SK-N-SH (cell line): ENCODE data around the gene OPRPN. TPM values are rescaled to one million over a fixed set of nuclear protein-coding genes. Genes with fewer than 3 reads are reported as not detected.

Experiments used
- CTCF ChIA-PET: fragments of 300-600, 350-600 bp; formaldehyde crosslinking; extraction: SDS; loops from one replicate; lab custom pipeline; 2021; lab: Yijun Ruan, JAX
- POLR2A ChIA-PET: fragments of 350-600 bp; sonication (Branson Sonifier 250); formaldehyde crosslinking; extraction: SDS; loops from one replicate; lab custom pipeline; 2020; ENCODE audit warnings: antibody characterized with exemption, inconsistent platforms; lab: Yijun Ruan, JAX
- DNase-seq: peaks from one replicate; pipeline ENCODE4 v3.0.0; 2012
- H2AFZ ChIP-seq: fragments of 200-600 bp; sonication (generic); 2 replicates; pipeline ENCODE4 v1.8.1; 2016; ENCODE audit warnings: antibody characterized with exemption, mild to moderate bottlenecking, low read depth
- H3F3A ChIP-seq: fragments of 200-600 bp; sonication (generic); replicated peaks from 2 replicates; pipeline ENCODE3; 2016; ENCODE audit warnings: antibody characterized with exemption, mild to moderate bottlenecking; ENCODE audit not compliant: insufficient read depth
- H3K27ac ChIP-seq, 2 experiments: fragments of 200-500 bp in 1 of 2; fragments of 200-600 bp in 1 of 2; sonication (Bioruptor generic) in 1 of 2; sonication (generic), shearing (Covaris generic) in 1 of 2; 2 replicates each; pipeline versions ENCODE4 v1.5.1 to v1.6.1; 2014 to 2016; ENCODE audit warnings: low read depth in 2 of 2, inconsistent platforms in 1 of 2, low read length in 1 of 2, mild to moderate bottlenecking in 1 of 2, mixed read lengths in 1 of 2
- H3K27me3 ChIP-seq: fragments of 200-600 bp; sonication (generic), shearing (Covaris generic); 2 replicates; pipeline ENCODE4 v1.6.1; 2016; ENCODE audit warnings: mixed run types; ENCODE audit not compliant: insufficient read depth
- H3K36me3 ChIP-seq, 2 experiments: fragments of 200-500 bp in 1 of 2; fragments of 200-600 bp in 1 of 2; sonication (Bioruptor generic) in 1 of 2; sonication (generic) in 1 of 2; replicated peaks in 1 of 2; 2 replicates each; pipeline versions ENCODE3 to v1.5.1; 2014 to 2016; ENCODE audit warnings: low read length in 1 of 2, mild to moderate bottlenecking in 1 of 2; ENCODE audit not compliant: insufficient read depth in 2 of 2, control insufficient read depth in 1 of 2
- H3K4me1 ChIP-seq, 2 experiments: fragments of 200-500 bp in 1 of 2; fragments of 200-600 bp in 1 of 2; sonication (Bioruptor generic) in 1 of 2; sonication (generic), shearing (Covaris generic) in 1 of 2; 2 replicates each; pipeline versions ENCODE4 v1.5.1 to v1.6.1; 2014 to 2016; ENCODE audit warnings: low read depth in 1 of 2, low read length in 1 of 2, mixed run types in 1 of 2; ENCODE audit not compliant: insufficient read depth in 2 of 2, control insufficient read depth in 1 of 2
- H3K4me2 ChIP-seq: fragments of 200-600 bp; sonication (generic), shearing (Covaris generic); 2 replicates; pipeline ENCODE4 v1.6.1; 2017; ENCODE audit warnings: mixed run types
- H3K4me3 ChIP-seq, 2 experiments: fragments of 200-500 bp in 1 of 2; fragments of 200-600 bp in 1 of 2; sonication (Bioruptor generic) in 1 of 2; sonication (generic), shearing (Covaris generic) in 1 of 2; 2 replicates each; pipeline versions ENCODE4 v1.5.1 to v1.8.1; 2014 to 2016; ENCODE audit warnings: low read depth in 2 of 2, inconsistent platforms in 1 of 2, low read length in 1 of 2, mild to moderate bottlenecking in 1 of 2, mixed read lengths in 1 of 2, moderate library complexity in 1 of 2
- H3K79me2 ChIP-seq: fragments of 200-600 bp; sonication (generic); 2 replicates; pipeline ENCODE4 v1.8.1; 2017; ENCODE audit warnings: mild to moderate bottlenecking; ENCODE audit not compliant: insufficient read depth
- H3K9ac ChIP-seq: fragments of 200-600 bp; sonication (generic); 2 replicates; pipeline ENCODE4 v1.6.1; 2017; ENCODE audit warnings: mixed run types
- H3K9me2 ChIP-seq: fragments of 200-600 bp; sonication (generic); 2 replicates; pipeline ENCODE4 v1.6.1; 2017; ENCODE audit warnings: mixed run types
- H3K9me3 ChIP-seq: fragments of 200-600 bp; sonication (generic); 2 replicates; pipeline ENCODE4 v1.6.1; 2017; ENCODE audit warnings: mixed run types, mild to moderate bottlenecking, moderate library complexity
- H4K20me1 ChIP-seq: fragments of 200-600 bp; sonication (generic); 2 replicates; pipeline ENCODE4 v1.6.1; 2017; ENCODE audit warnings: mild to moderate bottlenecking, mixed run types; ENCODE audit not compliant: insufficient read depth
- ELF1 ChIP-seq: IDR thresholded peaks from 2 replicates; pipeline ENCODE4 v1.4.0; 2012
- EP300 ChIP-seq, 2 experiments: IDR thresholded peaks; 2 replicates each; pipeline versions ENCODE4 v1.4.0 to v1.6.1; 2012; ENCODE audit warnings: borderline replicate concordance in 1 of 2, low read depth in 1 of 2, low read length in 1 of 2
- EZH2phosphoT487 ChIP-seq: fragments of 200-600 bp; sonication (generic); IDR thresholded peaks from 2 replicates; pipeline ENCODE4 v1.6.1; 2017; ENCODE audit warnings: low read depth, mixed run types, mild to moderate bottlenecking, antibody characterized with exemption, moderate library complexity, borderline replicate concordance
- FOXJ3 ChIP-seq: sonication (generic); formaldehyde crosslinking; IDR thresholded peaks from 2 replicates; pipeline ENCODE4 v1.5.1; 2020; ENCODE audit warnings: mild to moderate bottlenecking, missing genetic modification reagents
- FOXM1 ChIP-seq: IDR thresholded peaks from 2 replicates; pipeline ENCODE4 v1.4.0; 2012; ENCODE audit warnings: low read depth, mild to moderate bottlenecking
- GATA2 ChIP-seq: sonication (generic); formaldehyde crosslinking; IDR thresholded peaks from 2 replicates; pipeline ENCODE4 v1.5.0; 2020; ENCODE audit warnings: mild to moderate bottlenecking, missing genetic modification reagents
- MEF2A ChIP-seq: IDR thresholded peaks from 2 replicates; pipeline ENCODE4 v1.4.0; 2012; ENCODE audit warnings: low read depth, borderline replicate concordance
- MXI1 ChIP-seq: IDR thresholded peaks from 2 replicates; pipeline ENCODE4 v1.6.1; 2012; ENCODE audit warnings: mild to moderate bottlenecking, low read depth, low read length, improper control_type of control experiment
- RAD21 ChIP-seq: IDR thresholded peaks from 2 replicates; pipeline ENCODE4 v1.6.1; 2012; ENCODE audit warnings: mild to moderate bottlenecking, low read length
- RCOR1 ChIP-seq: fragments of 150-350 bp; IDR thresholded peaks from 2 replicates; pipeline ENCODE4 v1.6.1; 2017; ENCODE audit warnings: antibody characterized with exemption, low read length
- SMC3 ChIP-seq: IDR thresholded peaks from 2 replicates; pipeline ENCODE4 v1.6.1; 2012; ENCODE audit warnings: low read depth, low read length, improper control_type of control experiment
- TCF12 ChIP-seq: IDR thresholded peaks from 2 replicates; pipeline ENCODE4 v1.4.0; 2012
- YY1 ChIP-seq: IDR thresholded peaks from 2 replicates; pipeline ENCODE4 v1.4.0; 2012; ENCODE audit warnings: low read depth, mild to moderate bottlenecking
- WGBS: methylation state at CpG from one replicate; pipeline ENCODE4 v1.1.6; 2017; ENCODE audit warnings: low lambda C conversion rate; 5-methylcytosine and 5-hydroxymethylcytosine counted together
- polyA plus RNA-seq, 3 experiments: library from polyadenylated mRNA; depleted of rRNA; stranded (reverse); fragments of >200 nt; gene quantifications; 2 replicates each; pipeline ENCODE4 v1.2.3, GENCODE V29; 2012

Gene OPRPN
- polyA plus RNA-seq, 1 of the 3 experiments (the other 2 are of a cell fraction), result not detected

- ChIA-PET POLR2A (no interaction called here), CTCF (no interaction called here)
- H2AFZ ChIP-seq, result no peak within 1 kb of the TSS
- H3K4me1 ChIP-seq, result no peaks in the 10 kb centered on the region
- no peak within 1 kb of the TSS for H3K4me3 ChIP-seq
- no peaks in the 10 kb centered on the region for H3F3A ChIP-seq
- H3K9me3 ChIP-seq, result no peaks in the 10 kb centered on the region
- no peaks in the 10 kb centered on the region for H3K36me3 ChIP-seq
- no peaks in the 10 kb centered on the region for H3K27me3 ChIP-seq
- no peak for DNase-seq
- no peak within 1 kb of the TSS for H3K9ac ChIP-seq
- 20% methylated on average over 5 of the region's 5 CpGs for WGBS
- no peaks in the 10 kb centered on the region for H3K79me2 ChIP-seq
- no peaks in the 10 kb centered on the region for H3K9me2 ChIP-seq
- H4K20me1 ChIP-seq, result no peaks in the 10 kb centered on the region
- H3K27ac ChIP-seq, result no peak within 1 kb of the TSS
- H3K4me2 ChIP-seq, result no peak within 1 kb of the TSS
- TF ChIP-seq EZH2phosphoT487 (no peak), EP300 (IDR thresholded peaks at IDR 0.05; ENCODE audit: borderline replicate concordance in 1 of 2, low read depth in 1 of 2, low read length in 1 of 2) (no peak), SMC3 (no peak), RCOR1 (no peak), FOXM1 (no peak), GATA2 (CRISPR knock-in tag) (no peak), MEF2A (no peak), TCF12 (no peak)
These were observed 15.0 kb upstream of the OPRPN start, which contains the start of gene SMR3B for GRCh38 chr4:70382691-70383181. Gene SMR3B (plus strand): TSS chr4:70383131. CDS start chr4:70384511, 1,380 bp downstream.

GRCh38 chr4:70392057-70392776 lies 5.5 kb upstream of the OPRPN start:
- POLR2A ChIA-PET, result no interaction called here
- Histone ChIP-seq H3K79me2 (no peaks in the 10 kb centered on the region), H3K36me3 (no peaks in the 10 kb centered on the region), H4K20me1 (no peaks in the 10 kb centered on the region), H3K27ac (no peak overlapping the region), H3K27me3 (no peaks in the 10 kb centered on the region), H3K9me3 (no peaks in the 10 kb centered on the region), H3K4me3 (no peak overlapping the region), H2AFZ (no peak overlapping the region), H3K4me2 (no peak overlapping the region), H3F3A (no peaks in the 10 kb centered on the region), H3K9me2 (no peaks in the 10 kb centered on the region), H3K4me1 (no peaks in the 10 kb centered on the region), H3K9ac (no peak overlapping the region)
- CTCF ChIA-PET, result no interaction called here
- WGBS, result 0% methylated on average over 2 of the region's 2 CpGs
- TF ChIP-seq YY1 (no peak), GATA2 (CRISPR knock-in tag) (no peak), FOXJ3 (no peak), ELF1 (no peak), MXI1 (no peak), SMC3 (no peak)
- no peak for DNase-seq

GRCh38 chr4:70399319-70399718 lies 1.6 kb downstream of the OPRPN start:
- Histone ChIP-seq H3K4me2 (no peak overlapping the region), H2AFZ (no peak overlapping the region), H3K9me2 (no peaks in the 10 kb centered on the region; the same call in 1 of the 2 replicates), H3K36me3 (no peaks in the 10 kb centered on the region), H3K27ac (no peak overlapping the region)
- CTCF ChIA-PET, result no interaction called here
- no peak for TF ChIP-seq RAD21
- TF ChIP-seq, all 33 proteins: peak for 0
- POLR2A ChIA-PET, result no interaction called here
- Histone ChIP-seq H3K9me3 (no peaks in the 10 kb centered on the region), H3K27me3 (no peaks in the 10 kb centered on the region), H3K4me3 (no peak overlapping the region), H3K4me1 (no peaks in the 10 kb centered on the region), H3K9ac (no peak overlapping the region), H3F3A (no peaks in the 10 kb centered on the region), H4K20me1 (no peaks in the 10 kb centered on the region), H3K79me2 (no peaks in the 10 kb centered on the region)
- 3% methylated on average over 1 of the region's 1 CpG for WGBS
- DNase-seq, result no peak
